Right lobe of liver (tissue), 6 donors: Measurements from ENCODE around the gene KRTAP10-12. TPM values are rescaled to one million over a fixed set of nuclear protein-coding genes. Genes with fewer than 3 reads are reported as not detected.
A peak's percentile ranks its signal among the peaks of the same experiment; 100 is the strongest.

ENCODE experiments used
- ATAC-seq, 4 donors: fragments of 200-7000 bp; cut with Tn5 transposase; one replicate each; pipeline ENCODE4 v1.9.1; 2020; ENCODE audit warnings: mild to moderate bottlenecking in 4 of 4, moderate library complexity in 4 of 4
- DNase-seq, 3 donors: peaks; one replicate each; pipeline ENCODE4 v3.0.0-alpha.2; 2020
- H3K27ac ChIP-seq, 3 donors: fragments of 200-600 bp; one replicate each; pipeline ENCODE4 v1.8.0; 2022
- H3K27me3 ChIP-seq, 2 donors: fragments of 200-600 bp; one replicate each; pipeline ENCODE4 v1.8.0; 2022
- H3K36me3 ChIP-seq, 4 donors: fragments of 200-600 bp; sonication (generic) in 1 of 4; one replicate each; pipeline versions ENCODE4 v1.5.1 to v1.8.0; 2017 to 2022; ENCODE audit warnings: control low read depth in 1 of 4
- H3K4me1 ChIP-seq, 4 donors: fragments of 200-600 bp; sonication (generic) in 1 of 4; one replicate each; pipeline versions ENCODE4 v1.5.1 to v1.8.0; 2017 to 2022; ENCODE audit warnings: control low read depth in 1 of 4
- H3K4me3 ChIP-seq, 3 donors: fragments of 200-600 bp; one replicate each; pipeline ENCODE4 v1.8.0; 2022
- H3K9me3 ChIP-seq, 4 donors: fragments of 200-600 bp; sonication (generic) in 1 of 4; one replicate each; pipeline versions ENCODE4 v1.5.1 to v1.8.0; 2017 to 2022; ENCODE audit warnings: control low read depth in 1 of 4
- POLR2A ChIP-seq: fragments of 450-650 bp; IDR thresholded peaks from one replicate; pipeline ENCODE4 v1.6.1; 2017; ENCODE audit warnings: antibody characterized with exemption, mild to moderate bottlenecking
- WGBS: methylation state at CpG from one replicate; pipeline ENCODE4 v1.1.6; 2018; ENCODE audit warnings: low coverage, low lambda C conversion rate; ENCODE audit not compliant: insufficient coverage; ENCODE audit errors: missing lambda C conversion rate; 5-methylcytosine and 5-hydroxymethylcytosine counted together
- intact Hi-C, 2 donors: fragments of 100-400 bp; cut with DNase I; formaldehyde crosslinking; loops; one replicate each; pipeline versions ENCODE4 v1.11.2 to v1.14.1; 2022
- total RNA-seq, 6 experiments: library from RNA; depleted of rRNA in 2 of 6; stranded (reverse); fragments of >200 nt in 2 of 6; fragmentation: NEBNext Ultra II Directional in 3 of 6; extraction: Animal tissue kit (Norgen Biotek cat#: 25700) in 3 of 6; gene quantifications; one replicate each; pipeline versions ENCODE4 v1.1.0 to v1.2.4, GENCODE V29; 2016 to 2023
- TF ChIP-seq, protein P1 (sequence below), 4 donors: fragments of 200-600 bp in 3 of 4; fragments of 450-650 bp in 1 of 4; IDR thresholded peaks; one replicate each; pipeline versions ENCODE4 v1.5.1 to v1.8.0; 2016 to 2022; ENCODE audit warnings: antibody characterized with exemption in 4 of 4, mild to moderate bottlenecking in 2 of 4
- donor health status: DM: no; HTN: yes; CAD: no.
- donor health status: DM: no; HTN: no; CAD: no.
- donor health status: DM: no; HTN: no; CAD: no.
- donor health status: DM: no; HTN: yes; CAD: no.
- donor health status: DM: no; HTN: yes; CAD: no.

KRTAP10-12 gene
- total RNA-seq, 6 experiments from 2014 or later: not detected

DNA sequence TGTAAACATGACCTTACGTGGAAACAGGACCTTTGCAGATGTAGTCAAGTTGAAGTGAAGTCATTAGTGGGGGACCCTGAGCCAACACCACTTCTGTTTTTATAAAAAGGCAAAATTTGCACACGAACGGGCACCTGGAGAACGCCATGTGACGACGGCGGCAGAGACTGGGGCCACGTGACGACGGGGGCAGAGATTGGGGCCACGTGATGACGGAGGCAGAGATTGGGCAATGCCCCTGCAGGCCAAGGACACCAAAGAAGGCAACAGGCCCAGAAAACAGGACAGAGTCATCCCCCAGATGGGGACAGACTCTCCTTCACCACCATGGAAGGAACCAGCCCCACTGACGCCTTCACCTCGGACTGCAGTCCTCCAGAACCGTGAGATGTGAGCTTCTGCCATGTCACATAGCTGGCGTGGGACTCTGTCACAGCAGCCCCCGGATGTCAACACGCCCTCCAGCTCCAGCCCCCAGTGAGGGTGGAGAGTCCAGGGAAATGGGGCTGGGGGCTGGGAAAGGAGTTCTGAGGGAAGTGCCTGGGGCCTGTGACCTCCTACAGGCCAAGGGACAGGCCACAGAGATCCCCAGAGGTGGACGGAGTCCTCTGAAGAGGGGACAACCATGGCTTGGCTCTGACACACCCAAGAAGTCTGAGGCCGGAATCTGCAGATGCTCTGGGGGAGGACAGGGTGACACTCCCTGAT lies 46.6 kb upstream of the KRTAP10-12 start:
- DNase-seq (no peak), ATAC-seq (no peak)
- Histone ChIP-seq H3K27ac (no peak overlapping the region), H3K36me3 (no peaks in the 10 kb centered on the region), H3K9me3 (peaks cover 0 to under 1% (median 0%) of the 10 kb centered on the region in 4 donors), H3K4me1 (no peaks in the 10 kb centered on the region), H3K27me3 (no peaks in the 10 kb centered on the region), H3K4me3 (no peak overlapping the region)
- intact Hi-C loops: no loop called here
- TF ChIP-seq, protein P1, sequence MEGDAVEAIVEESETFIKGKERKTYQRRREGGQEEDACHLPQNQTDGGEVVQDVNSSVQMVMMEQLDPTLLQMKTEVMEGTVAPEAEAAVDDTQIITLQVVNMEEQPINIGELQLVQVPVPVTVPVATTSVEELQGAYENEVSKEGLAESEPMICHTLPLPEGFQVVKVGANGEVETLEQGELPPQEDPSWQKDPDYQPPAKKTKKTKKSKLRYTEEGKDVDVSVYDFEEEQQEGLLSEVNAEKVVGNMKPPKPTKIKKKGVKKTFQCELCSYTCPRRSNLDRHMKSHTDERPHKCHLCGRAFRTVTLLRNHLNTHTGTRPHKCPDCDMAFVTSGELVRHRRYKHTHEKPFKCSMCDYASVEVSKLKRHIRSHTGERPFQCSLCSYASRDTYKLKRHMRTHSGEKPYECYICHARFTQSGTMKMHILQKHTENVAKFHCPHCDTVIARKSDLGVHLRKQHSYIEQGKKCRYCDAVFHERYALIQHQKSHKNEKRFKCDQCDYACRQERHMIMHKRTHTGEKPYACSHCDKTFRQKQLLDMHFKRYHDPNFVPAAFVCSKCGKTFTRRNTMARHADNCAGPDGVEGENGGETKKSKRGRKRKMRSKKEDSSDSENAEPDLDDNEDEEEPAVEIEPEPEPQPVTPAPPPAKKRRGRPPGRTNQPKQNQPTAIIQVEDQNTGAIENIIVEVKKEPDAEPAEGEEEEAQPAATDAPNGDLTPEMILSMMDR (IDR thresholded peaks at IDR 0.05): no peak
- no peak for TF ChIP-seq POLR2A
- WGBS: 90% methylated on average over 2 of the region's 20 CpGs

DNA sequence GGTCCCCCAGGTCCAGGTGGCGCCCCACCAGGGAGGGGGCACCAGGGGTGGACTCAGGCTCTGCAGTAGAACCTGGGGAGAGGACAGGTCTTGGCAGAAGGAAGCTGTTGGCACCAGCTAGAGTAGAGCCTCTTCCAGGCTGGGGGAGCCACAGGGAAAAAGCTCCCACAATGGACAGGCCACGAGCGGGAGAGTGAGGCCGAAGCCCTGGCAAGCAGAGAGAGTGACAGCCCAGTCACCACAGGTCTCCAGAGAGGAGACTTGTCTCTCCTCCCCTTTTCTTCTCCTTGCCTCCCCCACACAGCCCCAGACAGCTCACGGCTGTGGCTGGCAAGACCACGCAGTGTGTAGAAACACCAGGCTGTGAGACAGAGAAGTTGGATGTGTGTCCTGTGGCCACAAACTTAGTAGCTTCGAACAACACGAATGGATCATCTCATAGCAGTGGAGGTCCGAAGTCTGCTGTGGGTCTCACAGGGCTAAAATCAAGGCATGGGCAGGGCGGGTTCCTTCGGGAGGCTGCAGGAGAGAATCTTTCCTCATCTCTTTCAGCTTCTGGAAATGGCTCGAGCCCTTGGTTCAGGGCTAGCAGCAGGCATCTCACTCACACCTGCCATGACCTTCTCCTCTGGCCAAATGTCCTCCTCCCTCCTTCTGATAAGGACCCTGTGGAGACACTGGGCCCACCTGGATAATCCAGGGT lies 45.8 kb upstream of the KRTAP10-12 start:
- 94% methylated on average over 6 of the region's 12 CpGs for WGBS
- TF ChIP-seq, protein P1 (IDR thresholded peaks at IDR 0.05): no peak
- TF ChIP-seq POLR2A: no peak
- H3K9me3 ChIP-seq: no peaks in the 10 kb centered on the region
- DNase-seq (no peak), ATAC-seq (no peak)
- no peak overlapping the region for H3K27ac ChIP-seq
- H3K36me3 ChIP-seq: no peaks in the 10 kb centered on the region
- intact Hi-C loops: no loop called here
- no peaks in the 10 kb centered on the region for H3K27me3 ChIP-seq
- H3K4me3 ChIP-seq: no peak overlapping the region
- H3K4me1 ChIP-seq: no peaks in the 10 kb centered on the region

DNA sequence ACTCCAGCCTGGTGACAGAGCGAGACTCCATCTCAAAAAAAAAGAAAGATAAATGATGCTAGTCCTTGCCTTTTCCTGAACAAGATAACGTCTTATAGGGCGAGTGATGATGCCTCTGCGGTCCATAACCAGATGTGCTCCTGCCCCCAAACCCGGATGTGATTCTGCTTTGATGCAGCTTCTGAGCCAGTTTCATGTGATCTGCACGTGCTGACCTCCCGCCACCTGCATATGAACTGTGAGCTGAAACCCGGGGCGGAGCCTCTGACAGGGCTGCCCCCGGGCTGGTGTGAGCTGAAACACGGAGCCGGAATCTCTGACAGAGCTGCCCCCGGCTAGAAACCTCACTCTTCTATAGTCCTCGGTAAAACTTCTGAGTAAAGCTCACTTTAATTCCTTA lies 43.8 kb upstream of the KRTAP10-12 start:
- DNase-seq (no peak), ATAC-seq (no peak)
- no peaks in the 10 kb centered on the region for H3K27me3 ChIP-seq
- intact Hi-C loops: no loop called here
- TF ChIP-seq, protein P1 (IDR thresholded peaks at IDR 0.05): no peak
- TF ChIP-seq POLR2A: no peak
- H3K4me1 ChIP-seq: no peaks in the 10 kb centered on the region
- no peak overlapping the region for H3K27ac ChIP-seq
- H3K9me3 ChIP-seq: no peaks in the 10 kb centered on the region
- 67% methylated on average over 5 of the region's 14 CpGs for WGBS
- H3K36me3 ChIP-seq: no peaks in the 10 kb centered on the region
- H3K4me3 ChIP-seq: no peak overlapping the region

DNA sequence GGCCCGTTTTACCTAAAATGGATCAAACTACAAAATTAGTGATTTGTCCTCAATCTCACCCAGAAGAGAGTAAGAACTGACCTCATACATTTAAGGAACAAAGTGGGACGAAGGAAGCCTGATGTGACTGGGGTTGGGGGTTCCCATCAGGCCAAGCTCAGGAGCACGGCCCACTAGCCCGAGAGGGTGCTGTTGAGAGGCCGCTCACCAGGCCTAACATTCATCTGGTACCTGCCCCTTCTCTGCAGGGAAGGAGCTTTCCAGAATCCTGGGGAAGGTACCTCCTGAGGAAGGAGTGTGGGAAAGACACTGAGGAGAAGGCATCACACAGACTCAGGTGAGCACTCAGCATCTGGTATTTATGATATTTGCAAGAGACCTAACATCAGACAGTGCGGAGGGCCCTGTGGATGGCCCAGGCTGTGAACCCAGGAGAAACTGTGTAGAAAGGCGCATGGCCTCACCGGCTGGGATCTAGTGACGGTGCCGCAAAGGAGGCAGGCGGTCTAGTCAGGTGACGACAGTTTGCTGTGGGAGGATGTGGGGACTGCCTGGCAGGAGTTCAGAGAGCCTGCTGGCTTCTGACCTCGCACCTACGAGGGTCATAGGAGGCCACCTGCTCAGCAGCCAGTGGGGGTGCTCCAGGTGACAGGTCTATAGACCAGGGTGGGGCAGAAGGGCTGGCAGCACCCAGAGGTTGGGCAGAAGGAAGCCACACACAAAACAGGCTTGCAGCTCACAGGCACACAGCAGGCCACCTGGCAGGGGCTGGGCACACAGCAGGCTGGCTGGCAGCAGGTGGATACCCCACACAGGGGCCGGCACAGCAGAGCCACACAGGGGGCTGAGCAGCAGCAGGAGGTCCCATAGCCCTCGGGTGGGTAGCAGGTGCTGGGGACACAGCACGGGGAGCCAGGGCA lies 43.1 kb upstream of the KRTAP10-12 start:
- Histone ChIP-seq H3K27ac (no peak overlapping the region), H3K4me3 (no peak overlapping the region), H3K27me3 (no peaks in the 10 kb centered on the region), H3K9me3 (no peaks in the 10 kb centered on the region), H3K36me3 (no peaks in the 10 kb centered on the region), H3K4me1 (no peaks in the 10 kb centered on the region)
- WGBS: 68% methylated on average over 8 of the region's 17 CpGs
- intact Hi-C loops: no loop called here
- DNase-seq (no peak), ATAC-seq (peak in 2 of 4 donors; percentile 17 to 22)
- no peak for TF ChIP-seq POLR2A
- TF ChIP-seq, protein P1 (IDR thresholded peaks at IDR 0.05): no peak
